Measurements from ENCODE around the gene WARS2. TPM values are rescaled to one million over a fixed set of nuclear protein-coding genes. Genes with fewer than 3 reads are reported as not detected.
A peak's percentile ranks its signal among the peaks of the same experiment; 100 is the strongest.

The WARS2 gene
- total RNA-seq, 2 donors from 2014 or later: 19.4 to 21.3 TPM

DNA sequence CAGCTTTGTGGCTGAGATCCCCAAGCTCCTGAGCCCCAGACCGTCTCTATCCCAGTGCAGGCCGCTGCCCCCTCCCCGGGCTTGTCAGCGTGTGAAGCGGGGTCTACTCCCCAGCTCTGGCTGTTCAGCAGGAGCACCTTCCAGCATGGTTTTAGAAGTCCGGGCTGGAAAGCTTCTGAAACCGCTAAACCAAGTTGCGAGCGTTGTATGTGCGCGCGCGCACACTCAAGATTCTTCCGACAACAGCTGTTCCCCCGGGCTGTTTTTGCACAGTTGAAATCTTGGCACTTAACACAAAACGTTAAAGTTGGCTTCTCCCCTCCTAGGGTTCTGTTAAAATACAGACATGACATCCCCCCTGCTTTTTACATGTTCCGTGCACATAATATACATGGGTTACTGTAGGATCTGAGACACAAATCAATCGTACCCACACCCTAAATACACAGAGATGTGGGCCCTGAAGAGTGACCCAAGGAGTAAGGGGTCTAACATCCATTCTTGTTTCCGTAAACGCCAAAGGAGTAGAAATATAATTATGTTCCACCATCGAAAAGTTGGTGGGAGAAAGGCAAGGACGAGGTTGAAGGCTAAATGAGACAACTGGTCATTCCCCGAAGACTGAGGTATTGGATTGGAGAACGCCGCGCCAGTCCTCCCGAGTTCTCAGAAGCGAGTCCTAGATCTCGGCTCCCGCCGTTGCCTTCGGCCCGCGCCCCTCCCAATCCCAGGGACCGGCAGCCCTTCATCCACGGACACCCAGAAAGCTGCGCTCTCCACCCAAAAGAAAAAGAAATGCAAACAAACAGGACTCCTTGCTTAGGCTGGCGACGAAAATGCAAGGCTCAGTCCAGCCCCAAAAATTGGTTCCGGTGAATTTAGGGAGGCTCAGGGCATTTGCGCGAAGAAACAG lies 153.6 kb downstream of the WARS2 start:
- Mint-ChIP-seq H3K9me3 (peaks cover 1 to 2% of the 10 kb centered on the region in 2 donors), H3K27me3 (ENCODE audit: low read depth) (peaks cover 100% of the 10 kb centered on the region), H3K36me3 (ENCODE audit: insufficient read depth in 2 of 2) (peaks cover 8 to 26% of the 10 kb centered on the region in 2 donors), H3K27ac (peak overlapping the region; percentile 57), H3K4me1 (ENCODE audit: low read depth) (peaks cover 31% of the 10 kb centered on the region), H3K4me3 (peak overlapping the region; percentile 60 to 82)
- ATAC-seq (replicated peaks in 1 of 2) (no peak), DNase-seq (no peak)

DNA sequence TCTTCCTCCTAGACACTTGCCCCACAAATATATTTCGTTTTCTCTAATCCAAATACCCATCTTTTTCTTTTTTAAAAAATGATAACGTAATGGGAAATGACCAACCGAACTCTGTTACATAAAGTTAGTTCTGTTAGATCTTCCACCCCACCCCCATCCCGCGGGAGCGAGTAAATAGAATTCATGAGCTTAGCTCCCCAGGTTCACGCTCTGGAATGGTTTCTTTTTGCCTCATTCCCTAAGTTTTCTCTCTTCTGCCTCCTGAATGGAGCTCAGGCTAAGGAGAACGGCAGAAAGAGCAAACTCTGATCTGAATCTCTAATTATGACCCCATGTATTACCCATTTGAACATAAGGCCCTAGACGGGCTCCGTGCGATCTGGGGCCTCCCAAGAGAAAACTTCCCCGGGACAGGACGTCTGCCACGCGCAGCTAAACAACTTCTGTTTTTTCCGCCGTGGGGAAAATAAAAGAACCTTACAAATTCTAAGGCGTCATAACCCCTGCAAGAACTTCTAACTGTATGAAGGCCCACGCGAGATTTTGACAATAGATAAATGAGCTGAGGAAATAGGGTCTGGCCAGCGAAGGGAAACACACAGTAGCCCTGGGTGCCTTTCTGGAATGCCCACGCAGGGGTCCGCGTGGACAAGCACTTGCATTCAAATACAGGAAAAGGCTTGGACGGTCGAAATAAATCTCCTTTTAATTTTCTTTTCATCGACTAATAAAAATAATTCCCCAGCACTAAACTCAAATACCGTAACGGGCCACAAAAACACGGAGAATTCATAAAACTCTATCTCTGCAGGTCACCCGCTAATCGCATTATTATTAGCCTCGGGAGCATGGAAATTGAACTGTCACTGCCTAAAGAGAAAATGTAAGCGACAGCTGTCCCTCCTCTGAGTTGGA lies 154.6 kb downstream of the WARS2 start:
- ATAC-seq (replicated peaks in 1 of 2) (no peak), DNase-seq (no peak)
- peaks cover 96% of the 10 kb centered on the region for H3K27me3 Mint-ChIP-seq (ENCODE audit: low read depth)
- H3K4me3 Mint-ChIP-seq: peak overlapping the region; percentile 63 to 82
- peak overlapping the region; percentile 68 for H3K27ac Mint-ChIP-seq
- H3K9me3 Mint-ChIP-seq: peaks cover 1 to 2% of the 10 kb centered on the region in 2 donors
- H3K4me1 Mint-ChIP-seq (ENCODE audit: low read depth): peaks cover 31% of the 10 kb centered on the region
- H3K36me3 Mint-ChIP-seq (ENCODE audit: insufficient read depth in 2 of 2): peaks cover 10 to 26% of the 10 kb centered on the region in 2 donors

DNA sequence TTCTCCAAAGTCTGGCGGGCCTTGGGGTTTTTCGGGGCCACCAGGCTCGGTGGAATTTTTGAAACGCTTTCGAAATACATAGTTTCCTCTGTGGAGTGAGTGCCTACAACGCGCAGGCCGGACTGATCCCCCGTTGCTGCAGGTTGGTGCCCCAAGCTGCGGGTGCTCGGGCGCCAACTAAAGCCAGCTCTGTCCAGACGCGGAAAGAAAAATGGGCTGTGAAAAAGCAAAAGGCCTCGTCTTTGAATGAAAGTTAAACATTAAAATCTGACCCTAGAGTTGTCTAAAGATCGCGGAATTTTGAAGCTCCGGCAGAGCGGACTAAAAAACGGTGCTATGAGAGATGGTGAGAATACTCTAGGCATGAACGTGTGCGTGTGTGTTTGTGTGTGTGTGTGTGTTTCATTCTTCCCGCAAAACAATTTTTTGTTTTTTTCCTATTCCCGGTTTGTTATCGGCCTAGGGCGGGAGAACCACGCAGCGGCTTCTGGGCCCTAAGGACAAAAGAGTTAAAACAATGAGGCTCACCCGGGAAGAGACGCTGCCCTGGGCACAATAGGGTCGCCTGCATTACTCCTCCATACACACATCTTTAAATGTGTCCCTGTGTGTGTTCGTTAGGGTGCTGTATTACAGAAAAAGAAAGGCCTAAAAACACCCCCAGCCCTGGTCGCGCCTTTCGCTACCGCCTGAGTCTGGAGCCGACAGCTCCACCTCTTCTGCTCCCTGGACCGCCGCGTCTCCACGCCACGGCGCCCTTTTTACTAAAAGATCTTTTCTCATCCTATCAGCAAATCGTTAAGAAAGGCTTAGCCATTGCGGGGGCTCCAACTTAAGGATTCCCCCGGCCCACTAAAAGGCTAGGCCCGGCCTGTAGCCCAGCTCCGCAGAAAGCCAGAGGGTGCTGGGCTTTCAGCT lies 155.5 kb downstream of the WARS2 start:
- DNase-seq (no peak), ATAC-seq (replicated peaks in 1 of 2) (no peak)
- peaks cover 31% of the 10 kb centered on the region for H3K4me1 Mint-ChIP-seq (ENCODE audit: low read depth)
- peaks cover 1 to 2% of the 10 kb centered on the region in 2 donors for H3K9me3 Mint-ChIP-seq
- peak overlapping the region; percentile 69 for H3K27ac Mint-ChIP-seq
- H3K36me3 Mint-ChIP-seq (ENCODE audit: insufficient read depth in 2 of 2): peaks cover 10 to 26% of the 10 kb centered on the region in 2 donors
- peaks cover 95% of the 10 kb centered on the region for H3K27me3 Mint-ChIP-seq (ENCODE audit: low read depth)
- H3K4me3 Mint-ChIP-seq: peak overlapping the region; percentile 63 to 77

DNA sequence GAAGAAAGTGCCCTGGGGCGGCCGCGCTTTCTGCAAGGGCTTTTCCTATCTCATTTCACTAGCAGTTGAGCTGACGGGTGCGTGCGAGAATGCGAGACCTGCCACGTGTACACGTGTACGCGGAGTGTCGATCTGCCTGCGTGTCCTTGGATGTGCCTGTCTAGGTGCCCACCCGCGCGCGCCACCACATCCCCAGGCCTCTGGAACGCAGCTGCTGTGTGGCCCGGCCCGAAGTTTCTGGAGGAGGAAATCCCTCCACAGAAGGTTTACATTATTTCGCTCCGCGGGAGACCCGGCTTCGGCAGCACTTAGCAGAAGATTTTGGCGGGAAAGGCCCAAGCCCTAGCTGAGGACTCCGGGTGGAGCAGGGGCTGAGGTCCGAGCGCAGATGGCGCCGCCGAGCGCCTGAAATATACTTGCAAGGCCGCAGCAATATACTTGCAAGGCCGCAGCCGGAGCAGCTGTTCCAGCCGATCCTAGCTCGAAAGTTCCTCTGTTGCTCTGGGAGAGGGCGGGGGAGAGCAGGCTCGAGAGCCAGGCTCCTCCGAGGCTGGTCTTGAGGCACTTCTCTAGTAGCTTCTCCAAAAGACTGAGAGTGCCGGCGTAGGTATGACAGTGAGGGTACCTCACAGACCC lies 156.2 kb downstream of the WARS2 start:
- Mint-ChIP-seq H3K9me3 (peaks cover 1 to 2% of the 10 kb centered on the region in 2 donors), H3K27me3 (ENCODE audit: low read depth) (peaks cover 95% of the 10 kb centered on the region), H3K4me1 (ENCODE audit: low read depth) (peaks cover 31% of the 10 kb centered on the region), H3K4me3 (peak overlapping the region; percentile 63 to 77), H3K27ac (peak overlapping the region; percentile 50), H3K36me3 (ENCODE audit: insufficient read depth in 2 of 2) (peaks cover 10 to 26% of the 10 kb centered on the region in 2 donors)
- no peak for DNase-seq
- no peak for ATAC-seq (replicated peaks in 1 of 2)

DNA sequence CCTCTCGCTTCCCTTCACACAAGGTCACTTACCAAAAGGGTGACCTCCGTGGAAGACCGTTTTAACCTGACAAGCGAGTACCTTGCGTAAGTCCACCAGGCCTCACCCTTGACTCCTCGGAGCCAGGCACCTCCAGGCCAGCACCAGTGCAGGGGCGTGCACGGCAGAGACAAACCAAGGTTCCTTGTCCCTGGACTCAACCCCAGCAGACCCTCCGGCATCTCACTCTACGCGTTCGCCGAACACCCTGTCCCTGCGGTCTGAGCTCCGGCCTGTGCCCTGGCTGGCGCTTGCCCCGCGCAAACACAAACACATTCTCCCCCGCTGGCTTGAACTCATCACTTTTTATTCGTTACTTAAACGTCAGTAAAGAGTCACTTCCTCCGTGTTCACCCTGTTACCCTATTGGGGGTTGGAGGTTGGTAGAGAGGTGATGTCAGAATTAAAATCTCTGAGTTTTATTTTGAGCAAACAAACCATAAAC lies 156.9 kb downstream of the WARS2 start:
- peak overlapping the region; percentile 50 for H3K27ac Mint-ChIP-seq
- peaks cover 1 to 2% of the 10 kb centered on the region in 2 donors for H3K9me3 Mint-ChIP-seq
- H3K4me3 Mint-ChIP-seq: peak overlapping the region in 1 of 2 donors; percentile 25
- peaks cover 10 to 26% of the 10 kb centered on the region in 2 donors for H3K36me3 Mint-ChIP-seq (ENCODE audit: insufficient read depth in 2 of 2)
- ATAC-seq (replicated peaks in 1 of 2): no peak
- peaks cover 31% of the 10 kb centered on the region for H3K4me1 Mint-ChIP-seq (ENCODE audit: low read depth)
- DNase-seq: no peak
- peaks cover 94% of the 10 kb centered on the region for H3K27me3 Mint-ChIP-seq (ENCODE audit: low read depth)

DNA sequence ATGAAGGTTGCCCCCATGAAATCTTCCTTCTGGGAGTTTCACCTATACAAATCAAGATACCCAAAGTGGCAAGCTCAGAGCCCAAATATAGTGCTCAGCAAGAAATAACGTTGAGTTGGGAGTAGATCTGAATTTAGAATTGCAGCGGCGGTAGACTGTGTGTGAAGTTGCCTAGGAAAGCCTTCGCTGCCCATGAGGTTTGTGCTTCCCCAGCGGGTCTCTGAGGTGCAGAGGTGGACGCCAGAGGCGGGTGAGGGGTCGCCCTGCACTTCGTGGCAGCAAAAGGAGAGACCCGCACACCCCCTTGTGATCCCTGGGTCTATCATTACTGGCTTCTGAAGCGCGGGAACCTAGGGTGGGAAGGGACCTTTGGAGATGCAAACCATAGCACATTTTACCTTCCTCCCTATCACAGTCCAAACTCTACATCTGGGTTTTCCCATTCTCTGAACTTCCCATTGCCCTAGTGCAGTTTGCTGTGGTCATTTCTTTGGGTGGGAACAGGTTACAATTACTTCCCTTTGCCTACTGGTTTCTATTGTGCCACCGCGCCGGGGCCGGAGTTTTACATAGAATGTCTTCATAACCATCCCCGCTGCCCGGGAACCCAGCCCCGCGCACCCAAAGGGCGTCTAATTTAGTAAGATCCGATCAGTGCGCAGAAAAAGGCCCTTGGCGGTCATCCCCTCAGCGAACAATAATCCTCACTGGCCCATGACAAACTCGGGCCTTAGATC lies 157.5 kb downstream of the WARS2 start:
- peaks cover 1 to 2% of the 10 kb centered on the region in 2 donors for H3K9me3 Mint-ChIP-seq
- ATAC-seq (replicated peaks in 1 of 2): no peak
- H3K27me3 Mint-ChIP-seq (ENCODE audit: low read depth): peaks cover 94% of the 10 kb centered on the region
- no peak overlapping the region for H3K27ac Mint-ChIP-seq
- H3K36me3 Mint-ChIP-seq (ENCODE audit: insufficient read depth in 2 of 2): peaks cover 10 to 26% of the 10 kb centered on the region in 2 donors
- no peak for DNase-seq
- H3K4me1 Mint-ChIP-seq (ENCODE audit: low read depth): peaks cover 31% of the 10 kb centered on the region
- H3K4me3 Mint-ChIP-seq: no peak overlapping the region

DNA sequence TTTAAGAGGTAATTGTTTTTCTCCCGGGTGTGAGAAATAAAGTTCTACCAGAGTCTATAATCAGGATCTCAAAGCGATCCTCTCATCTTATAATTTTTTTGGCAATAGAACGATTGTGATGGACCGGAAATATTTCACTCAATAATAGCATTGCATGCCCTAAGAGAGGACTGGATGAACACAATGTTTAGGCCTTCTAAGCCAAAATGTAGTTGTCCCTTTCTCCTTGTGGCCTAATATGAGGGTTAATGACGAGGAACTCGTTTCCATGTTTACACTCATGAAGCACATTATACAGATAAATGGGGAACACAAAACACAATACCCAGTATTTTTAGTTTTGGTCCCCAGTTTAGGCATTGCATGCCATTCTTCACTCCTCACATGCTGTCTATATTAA lies 158.2 kb downstream of the WARS2 start:
- DNase-seq (no peak), ATAC-seq (replicated peaks in 1 of 2) (no peak)
- H3K4me3 Mint-ChIP-seq: no peak overlapping the region
- H3K36me3 Mint-ChIP-seq (ENCODE audit: insufficient read depth in 2 of 2): peaks cover 10 to 26% of the 10 kb centered on the region in 2 donors
- peaks cover 1 to 2% of the 10 kb centered on the region in 2 donors for H3K9me3 Mint-ChIP-seq
- no peak overlapping the region for H3K27ac Mint-ChIP-seq
- H3K27me3 Mint-ChIP-seq (ENCODE audit: low read depth): peaks cover 94% of the 10 kb centered on the region
- peaks cover 31% of the 10 kb centered on the region for H3K4me1 Mint-ChIP-seq (ENCODE audit: low read depth)

DNA sequence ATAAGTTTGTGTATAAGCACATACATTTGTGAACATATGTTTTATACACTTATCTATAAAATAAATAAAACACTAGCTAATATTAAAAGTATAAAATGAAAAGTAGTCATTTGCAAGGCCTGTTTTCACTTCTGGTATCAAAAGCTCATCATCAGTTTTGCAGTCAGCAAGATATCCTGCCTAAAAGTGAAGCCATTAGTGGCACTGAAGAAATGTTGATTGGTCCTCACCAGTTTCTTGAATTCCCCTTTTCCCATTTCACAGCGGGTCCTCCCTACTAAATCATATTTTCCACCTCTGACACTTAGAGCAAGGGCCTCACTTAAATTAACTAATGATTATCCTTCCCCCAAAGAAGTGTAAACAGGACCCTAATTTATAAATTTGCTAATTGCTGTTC lies 159.0 kb downstream of the WARS2 start:
- Mint-ChIP-seq H3K27ac (no peak overlapping the region), H3K36me3 (ENCODE audit: insufficient read depth in 2 of 2) (peaks cover 10 to 24% of the 10 kb centered on the region in 2 donors), H3K9me3 (peaks cover 1 to 2% of the 10 kb centered on the region in 2 donors), H3K4me3 (no peak overlapping the region), H3K27me3 (ENCODE audit: low read depth) (peaks cover 90% of the 10 kb centered on the region), H3K4me1 (ENCODE audit: low read depth) (peaks cover 30% of the 10 kb centered on the region)
- DNase-seq (no peak), ATAC-seq (replicated peaks in 1 of 2) (no peak)

Other genes with a start within 250 kb of the WARS2 start
- gene TBX15, start 152.3 kb downstream of the WARS2 start, total RNA-seq: under 1 TPM; 0.07 to 0.10 TPM
- not detected for gene HAO2, start 228.1 kb upstream of the WARS2 start, total RNA-seq

Measured in activated T-cell treated with anti-CD3 and anti-CD28 coated beads, Interleukin-2, amount 50 U/mL, for 72 hours (primary cell).